GM12874 (cell line): ENCODE data around the gene OSBPL9.

ENCODE experiments used
- TF ChIP-seq, protein P1 (sequence below): IDR thresholded peaks from 2 replicates; pipeline ENCODE4 v1.5.1; 2011; ENCODE audit warnings: low read depth, mild to moderate bottlenecking, control low read depth, low read length, moderate library complexity; ENCODE audit not compliant: insufficient read depth

OSBPL9 gene

GRCh38 chr1:51629918-51630317 lies 13.0 kb downstream of the OSBPL9 start:
- TF ChIP-seq, protein P1, sequence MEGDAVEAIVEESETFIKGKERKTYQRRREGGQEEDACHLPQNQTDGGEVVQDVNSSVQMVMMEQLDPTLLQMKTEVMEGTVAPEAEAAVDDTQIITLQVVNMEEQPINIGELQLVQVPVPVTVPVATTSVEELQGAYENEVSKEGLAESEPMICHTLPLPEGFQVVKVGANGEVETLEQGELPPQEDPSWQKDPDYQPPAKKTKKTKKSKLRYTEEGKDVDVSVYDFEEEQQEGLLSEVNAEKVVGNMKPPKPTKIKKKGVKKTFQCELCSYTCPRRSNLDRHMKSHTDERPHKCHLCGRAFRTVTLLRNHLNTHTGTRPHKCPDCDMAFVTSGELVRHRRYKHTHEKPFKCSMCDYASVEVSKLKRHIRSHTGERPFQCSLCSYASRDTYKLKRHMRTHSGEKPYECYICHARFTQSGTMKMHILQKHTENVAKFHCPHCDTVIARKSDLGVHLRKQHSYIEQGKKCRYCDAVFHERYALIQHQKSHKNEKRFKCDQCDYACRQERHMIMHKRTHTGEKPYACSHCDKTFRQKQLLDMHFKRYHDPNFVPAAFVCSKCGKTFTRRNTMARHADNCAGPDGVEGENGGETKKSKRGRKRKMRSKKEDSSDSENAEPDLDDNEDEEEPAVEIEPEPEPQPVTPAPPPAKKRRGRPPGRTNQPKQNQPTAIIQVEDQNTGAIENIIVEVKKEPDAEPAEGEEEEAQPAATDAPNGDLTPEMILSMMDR, result no peak

GRCh38 chr1:51630393-51630792 lies 13.5 kb downstream of the OSBPL9 start:
- TF ChIP-seq, protein P1, result no peak

DNA sequence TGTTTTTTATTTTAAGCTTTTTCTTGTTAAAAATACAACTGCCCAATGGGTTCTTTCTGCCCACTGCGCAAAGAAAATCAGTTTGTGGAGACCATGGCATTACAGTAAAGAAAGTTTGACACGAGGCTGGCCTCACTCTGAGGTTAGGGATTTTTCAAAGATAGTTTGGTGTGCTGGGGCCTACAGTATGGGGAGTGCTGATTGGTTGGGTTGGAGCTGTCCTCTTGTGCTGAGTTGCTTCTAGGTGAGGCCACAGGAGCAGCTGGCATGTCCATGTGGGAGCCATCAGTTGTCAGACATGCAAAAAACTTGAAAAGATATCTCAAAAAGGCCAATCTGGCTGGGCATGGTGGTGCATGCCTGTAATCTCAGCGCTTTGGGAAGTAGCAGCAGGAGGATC lies 14.0 kb downstream of the OSBPL9 start:
- TF ChIP-seq, protein P1, result no peak

DNA sequence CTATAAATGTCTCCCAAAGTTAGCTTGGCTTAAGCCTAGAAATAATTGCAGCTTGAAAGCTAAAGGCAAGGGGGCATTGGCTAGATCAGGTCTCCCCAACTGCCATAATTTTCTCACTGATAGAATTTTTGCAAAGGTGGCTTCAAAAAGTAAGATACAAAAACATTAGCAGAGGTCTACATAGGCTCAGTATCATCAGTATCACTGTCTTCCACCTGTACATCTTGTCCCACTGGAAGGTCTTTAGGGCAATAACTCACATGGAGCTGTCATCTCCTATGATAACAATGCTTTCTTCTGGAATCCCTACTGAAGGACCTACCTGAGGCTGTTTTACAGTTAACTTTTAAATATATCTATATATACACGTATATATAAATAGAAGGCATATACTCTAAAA lies 14.9 kb downstream of the OSBPL9 start:
- TF ChIP-seq, protein P1, result no peak

- TF ChIP-seq, protein P1, result no peak
These were observed 17.7 kb downstream of the OSBPL9 start for GRCh38 chr1:51634618-51635017.

GRCh38 chr1:51635615-51636014 lies 18.7 kb downstream of the OSBPL9 start:
- TF ChIP-seq, protein P1, result no peak

GRCh38 chr1:51636191-51636590 lies 19.3 kb downstream of the OSBPL9 start:
- TF ChIP-seq, protein P1, result no peak
